GM10847 (cell line): ENCODE measurements around the gene RNPS1.
A peak's percentile ranks its signal among the peaks of the same experiment; 100 is the strongest.

Source experiments
- POLR2A ChIP-seq: IDR thresholded peaks from 2 replicates; pipeline ENCODE4 v1.6.1; 2011; ENCODE audit not compliant: insufficient read length; ENCODE audit errors: extremely low read depth

Gene RNPS1

GRCh38 chr16:2206420-2206779, 61.5 kb downstream of the RNPS1 start:
- no peak for TF ChIP-seq POLR2A

GRCh38 chr16:2205967-2206313, 62.0 kb downstream of the RNPS1 start:
- no peak for TF ChIP-seq POLR2A

- TF ChIP-seq POLR2A, result peak; percentile 90
These were observed 62.6 kb downstream of the RNPS1 start, which contains the start of gene MLST8 for GRCh38 chr16:2205104-2205966. MLST8 (plus strand) TSS chr16:2205454; CDS start chr16:2206086, 632 bp downstream.

GRCh38 chr16:2204416-2205103, 63.4 kb downstream of the RNPS1 start:
- TF ChIP-seq POLR2A, result no peak
